GM13976 (cell line): ENCODE data around the gene KREMEN1.
A peak's percentile ranks its signal among the peaks of the same experiment; 100 is the strongest.

Source experiments
- DNase-seq: peaks from one replicate; pipeline ENCODE4 v3.0.0; 2012; ENCODE audit warnings: low spot score
- in situ Hi-C: fragments of 300-500 bp; cut with MboI; formaldehyde crosslinking; loops from one replicate; pipeline ENCODE4 v1.12.0; 2022; ENCODE audit warnings: low sequenced_read_pairs, mixed read lengths, inconsistent platforms; ENCODE audit not compliant: unreplicated experiment
- TF ChIP-seq, protein P1 (sequence below): IDR thresholded peaks from 2 replicates; pipeline ENCODE4 v1.5.1; 2012; ENCODE audit warnings: borderline replicate concordance, mild to moderate bottlenecking; ENCODE audit not compliant: insufficient read depth; ENCODE audit errors: extremely low read depth, missing control alignments, control extremely low read depth

The KREMEN1 gene

DNA sequence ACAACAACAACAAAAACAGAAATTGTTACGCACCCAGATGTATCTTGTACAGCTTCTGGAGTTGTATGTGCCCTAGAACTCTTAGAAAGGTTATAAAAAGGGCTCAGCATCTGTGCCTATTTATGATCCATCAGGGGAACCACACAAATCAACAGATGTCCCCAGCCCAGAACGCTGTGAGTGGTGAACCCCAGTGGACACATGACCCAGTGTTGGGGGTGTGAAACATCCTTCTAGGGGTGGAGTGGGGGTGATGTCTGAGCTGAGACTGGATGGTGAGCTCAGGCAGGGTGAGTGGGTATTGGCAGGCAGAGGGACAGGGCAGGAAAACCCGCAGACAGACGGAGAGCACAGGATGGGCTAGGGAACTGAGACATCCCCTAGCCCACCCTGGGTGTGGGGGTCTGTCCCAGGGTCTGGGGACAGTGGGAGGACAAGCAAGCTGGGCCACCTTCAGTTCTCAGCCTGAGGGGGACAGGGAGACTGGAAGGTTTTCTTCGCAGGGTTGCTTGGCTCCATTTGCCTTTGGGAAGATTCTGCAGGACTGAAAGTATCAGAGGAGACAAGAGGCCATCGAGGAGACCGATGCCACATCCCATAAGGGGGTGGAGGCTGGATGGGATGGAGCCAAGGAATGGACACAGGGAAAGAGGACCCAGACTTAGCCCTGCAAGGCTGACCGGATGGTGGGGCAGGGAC, 127.0 kb downstream of the KREMEN1 start:
- DNase-seq = peak; percentile 45
- in situ Hi-C loops = no loop called here
- TF ChIP-seq, protein P1, sequence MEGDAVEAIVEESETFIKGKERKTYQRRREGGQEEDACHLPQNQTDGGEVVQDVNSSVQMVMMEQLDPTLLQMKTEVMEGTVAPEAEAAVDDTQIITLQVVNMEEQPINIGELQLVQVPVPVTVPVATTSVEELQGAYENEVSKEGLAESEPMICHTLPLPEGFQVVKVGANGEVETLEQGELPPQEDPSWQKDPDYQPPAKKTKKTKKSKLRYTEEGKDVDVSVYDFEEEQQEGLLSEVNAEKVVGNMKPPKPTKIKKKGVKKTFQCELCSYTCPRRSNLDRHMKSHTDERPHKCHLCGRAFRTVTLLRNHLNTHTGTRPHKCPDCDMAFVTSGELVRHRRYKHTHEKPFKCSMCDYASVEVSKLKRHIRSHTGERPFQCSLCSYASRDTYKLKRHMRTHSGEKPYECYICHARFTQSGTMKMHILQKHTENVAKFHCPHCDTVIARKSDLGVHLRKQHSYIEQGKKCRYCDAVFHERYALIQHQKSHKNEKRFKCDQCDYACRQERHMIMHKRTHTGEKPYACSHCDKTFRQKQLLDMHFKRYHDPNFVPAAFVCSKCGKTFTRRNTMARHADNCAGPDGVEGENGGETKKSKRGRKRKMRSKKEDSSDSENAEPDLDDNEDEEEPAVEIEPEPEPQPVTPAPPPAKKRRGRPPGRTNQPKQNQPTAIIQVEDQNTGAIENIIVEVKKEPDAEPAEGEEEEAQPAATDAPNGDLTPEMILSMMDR = no peak

DNA sequence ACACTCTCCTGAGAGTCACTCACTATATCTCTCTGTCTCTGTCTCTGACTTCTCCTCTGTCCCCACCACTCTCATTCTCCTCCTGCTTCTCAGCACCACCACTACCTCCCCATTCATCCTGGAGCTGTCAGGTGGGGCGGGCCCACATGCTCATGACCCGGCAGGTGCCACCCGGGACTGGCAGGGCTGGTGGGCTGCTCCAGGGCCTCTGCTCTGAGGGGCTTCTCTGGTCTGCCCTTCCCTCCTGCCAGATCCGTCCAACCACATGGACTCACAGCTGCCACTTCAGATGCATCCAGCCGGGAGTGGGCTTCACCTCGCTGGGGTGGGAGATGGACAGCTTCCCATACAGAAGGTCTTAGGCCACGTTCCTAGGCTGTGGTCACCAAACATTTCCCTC, 128.1 kb downstream of the KREMEN1 start:
- in situ Hi-C loops = no loop called here
- DNase-seq = no peak

DNA sequence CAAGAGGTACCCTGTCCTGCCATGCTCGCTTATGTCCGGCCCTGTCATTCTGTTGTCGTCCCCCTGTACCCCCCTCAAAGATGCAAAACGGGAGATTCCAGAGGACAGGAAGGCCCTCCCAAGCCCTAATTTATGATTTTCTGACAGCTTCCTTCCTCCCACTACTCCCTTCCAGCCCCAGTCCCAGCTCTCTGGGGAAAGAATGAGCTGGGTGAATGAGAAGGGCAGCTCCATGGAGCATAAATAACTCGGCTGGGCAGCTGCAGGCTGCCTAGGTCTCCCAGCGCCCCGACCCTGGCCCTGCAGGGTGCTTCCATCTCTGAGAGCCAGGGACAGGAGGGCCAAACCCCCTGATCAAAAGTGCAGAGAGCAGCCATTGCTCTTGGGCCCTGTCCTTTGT, 128.9 kb downstream of the KREMEN1 start:
- in situ Hi-C loops = no loop called here
- TF ChIP-seq, protein P1 = no peak
- DNase-seq = peak; percentile 43

More for the DNA sequence above, 128.1 kb downstream of the KREMEN1 start:
- TF ChIP-seq, protein P1 = no peak

DNA sequence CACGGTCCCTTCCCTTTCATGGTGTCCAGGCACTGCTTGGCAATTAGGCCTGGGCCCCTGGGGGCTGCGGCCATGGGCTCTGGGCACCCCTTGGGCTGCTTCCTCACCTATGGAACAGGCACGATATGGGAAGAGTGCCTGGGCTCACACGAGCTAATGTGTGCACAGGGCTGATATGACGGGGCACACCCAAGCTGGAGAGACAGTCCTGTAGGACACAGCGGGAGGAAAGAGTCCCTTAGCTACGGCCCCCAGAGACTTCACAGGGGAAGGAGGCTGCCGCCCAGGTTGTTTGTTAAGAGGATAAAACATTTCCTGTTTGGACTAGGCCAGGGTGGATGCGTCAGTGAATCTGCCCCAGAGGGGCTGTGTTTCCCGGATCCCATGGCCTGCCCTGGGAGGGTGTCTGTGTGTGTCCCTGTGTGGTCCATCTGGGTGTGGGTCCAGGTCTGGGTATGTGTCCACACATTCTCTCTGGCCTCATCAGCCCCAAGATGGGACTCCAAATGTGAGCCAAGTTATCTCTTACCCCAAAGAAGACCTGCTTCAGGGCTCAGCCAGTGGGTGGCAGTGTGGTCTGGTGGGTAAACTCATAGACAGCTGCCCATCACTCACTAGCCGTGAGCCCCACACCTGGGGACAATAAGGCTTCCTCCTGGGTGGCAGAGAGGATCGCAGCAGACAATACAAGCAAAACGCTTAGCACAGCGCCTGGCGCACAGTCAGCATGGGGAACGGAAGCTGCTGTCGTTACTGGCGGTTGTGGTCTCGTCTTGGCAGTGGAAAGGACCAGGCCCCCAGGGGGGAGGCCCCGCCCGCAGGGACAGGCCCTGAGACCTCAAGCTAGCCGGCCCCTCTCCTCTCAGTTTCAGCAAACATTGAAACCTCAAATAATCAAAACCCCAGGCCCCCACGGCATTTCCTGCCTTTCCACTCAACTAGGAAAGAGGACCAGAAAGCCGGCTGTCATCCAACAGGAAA, 129.7 kb downstream of the KREMEN1 start:
- peak; percentile 93 for DNase-seq
- in situ Hi-C loops = no loop called here
- TF ChIP-seq, protein P1 = peak; percentile 15

DNA sequence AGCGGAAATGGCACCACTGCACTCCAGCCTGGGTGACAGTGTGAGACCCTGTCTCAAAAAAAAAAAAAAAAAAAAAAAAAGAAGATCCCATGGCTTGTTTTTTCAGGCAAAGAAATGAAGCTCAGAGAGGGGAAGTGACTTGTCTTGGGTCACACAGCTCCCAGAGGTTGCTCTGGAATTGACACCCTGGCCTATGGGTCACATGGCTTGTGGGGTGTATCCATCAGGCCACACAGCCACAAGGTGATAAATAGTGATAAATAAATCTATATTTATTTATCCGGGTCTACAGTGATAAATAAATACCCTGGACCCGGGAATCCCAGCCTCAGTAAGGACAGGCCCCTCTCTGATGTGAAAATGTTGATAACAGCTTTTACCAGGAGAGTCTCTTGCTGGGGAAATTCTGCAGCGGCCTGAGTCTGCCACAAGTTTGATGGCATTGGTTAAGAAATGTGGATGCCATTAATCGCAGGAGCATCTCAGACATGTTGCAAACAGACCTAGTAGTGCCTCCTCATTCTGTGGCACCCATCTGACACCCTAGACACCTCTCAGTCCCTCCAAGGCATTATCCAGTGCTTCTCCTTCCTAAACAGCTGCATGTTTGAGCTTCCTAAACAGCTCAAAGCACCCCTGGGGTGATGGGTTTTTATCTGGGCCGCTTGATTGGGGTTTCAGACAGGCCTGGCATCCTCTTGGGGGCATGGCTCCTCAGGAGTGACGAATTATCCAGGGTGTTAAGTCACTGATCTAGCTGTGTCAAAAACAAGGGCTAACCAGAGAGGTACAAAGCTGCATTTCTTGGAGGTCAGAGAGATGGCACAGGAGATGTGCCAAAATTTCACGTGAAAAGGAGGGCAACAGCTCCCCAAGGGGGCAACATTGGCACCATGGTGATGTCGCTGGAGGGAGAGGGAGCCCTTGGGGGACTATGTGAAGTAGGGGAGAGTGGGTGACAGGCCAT, 130.9 kb downstream of the KREMEN1 start:
- DNase-seq = no peak
- TF ChIP-seq, protein P1 = no peak
- in situ Hi-C loops = no loop called here

DNA sequence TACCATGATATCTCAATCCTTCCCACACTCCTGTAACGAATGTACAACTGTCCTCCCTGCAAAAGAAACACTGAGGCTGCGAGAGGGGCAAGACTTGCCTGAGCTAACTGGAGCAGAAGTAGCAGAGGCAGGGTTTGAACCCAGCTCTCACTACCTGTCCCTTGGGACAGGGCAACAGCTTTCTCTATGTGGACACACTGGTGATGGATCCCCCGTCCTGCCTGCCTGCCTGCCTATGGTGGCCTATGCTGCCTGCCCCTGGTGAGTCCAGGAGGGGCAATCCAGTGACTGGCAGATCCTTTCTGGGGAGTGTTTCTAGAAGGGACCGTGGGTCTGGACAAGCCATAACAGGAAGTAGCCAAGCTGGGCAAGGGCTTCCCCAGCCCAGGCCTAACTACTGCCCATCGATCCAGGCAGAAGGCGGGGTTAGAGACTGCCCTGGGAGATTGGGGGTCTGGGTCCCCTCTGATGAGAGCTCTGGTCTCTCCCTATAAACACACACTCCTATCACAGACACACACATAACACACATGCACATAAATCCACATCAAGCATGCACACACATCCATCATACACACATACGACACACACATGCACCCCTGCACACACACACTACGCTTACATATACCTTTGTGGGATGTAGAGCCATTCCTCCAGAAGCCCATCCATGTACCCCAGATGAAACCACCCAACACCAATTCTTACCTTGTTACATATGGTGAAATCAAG, 131.8 kb downstream of the KREMEN1 start:
- peak; percentile 25 for DNase-seq
- TF ChIP-seq, protein P1 = no peak
- in situ Hi-C loops = no loop called here
